ENCODE data around the gene WDR41. TPM values are rescaled to one million over a fixed set of nuclear protein-coding genes. Genes with fewer than 3 reads are reported as not detected.
"Not testable (repeated sequence)": the region's sequence is repeated elsewhere in the genome, so short reads cannot be mapped to it uniquely, and the experiment has no call there.

WDR41 gene, protein sequence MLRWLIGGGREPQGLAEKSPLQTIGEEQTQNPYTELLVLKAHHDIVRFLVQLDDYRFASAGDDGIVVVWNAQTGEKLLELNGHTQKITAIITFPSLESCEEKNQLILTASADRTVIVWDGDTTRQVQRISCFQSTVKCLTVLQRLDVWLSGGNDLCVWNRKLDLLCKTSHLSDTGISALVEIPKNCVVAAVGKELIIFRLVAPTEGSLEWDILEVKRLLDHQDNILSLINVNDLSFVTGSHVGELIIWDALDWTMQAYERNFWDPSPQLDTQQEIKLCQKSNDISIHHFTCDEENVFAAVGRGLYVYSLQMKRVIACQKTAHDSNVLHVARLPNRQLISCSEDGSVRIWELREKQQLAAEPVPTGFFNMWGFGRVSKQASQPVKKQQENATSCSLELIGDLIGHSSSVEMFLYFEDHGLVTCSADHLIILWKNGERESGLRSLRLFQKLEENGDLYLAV
- total RNA-seq: 100 to 1,000 TPM in 1 of 2 donors, 10 to 100 TPM in 1; 94.7 to 167 TPM
- 10 to 100 TPM; 60.0 to 77.3 TPM for polyA plus RNA-seq (ENCODE audit: insufficient read length in 2 of 2)
- long read RNA-seq, donor 1, transcript WDR41-201 (13 exons, 3,958 nt): major isoform, 13 of 23 reads
- long read RNA-seq, donor 1, partial matches to known transcripts: 6 of 23 reads
- long read RNA-seq, donor 1, other reads (novel, unspliced or antisense): 0 of 23 reads
- long read RNA-seq, donor 2, transcript WDR41-201 (13 exons, 3,958 nt): major isoform, 10 of 10 reads
- long read RNA-seq, donor 2, partial matches to known transcripts: 0 of 10 reads
- long read RNA-seq, donor 2, other reads (novel, unspliced or antisense): 0 of 10 reads
- long read RNA-seq, donor 3, transcript WDR41-201 (13 exons, 3,958 nt): major isoform, 5 of 6 reads
- long read RNA-seq, donor 3, partial matches to known transcripts: 0 of 6 reads
- long read RNA-seq, donor 3, other reads (novel, unspliced or antisense): 0 of 6 reads
- long read RNA-seq, donor 4, partial matches to known transcripts: 7 of 14 reads
- long read RNA-seq, donor 4, other reads (novel, unspliced or antisense): 0 of 14 reads

DNA sequence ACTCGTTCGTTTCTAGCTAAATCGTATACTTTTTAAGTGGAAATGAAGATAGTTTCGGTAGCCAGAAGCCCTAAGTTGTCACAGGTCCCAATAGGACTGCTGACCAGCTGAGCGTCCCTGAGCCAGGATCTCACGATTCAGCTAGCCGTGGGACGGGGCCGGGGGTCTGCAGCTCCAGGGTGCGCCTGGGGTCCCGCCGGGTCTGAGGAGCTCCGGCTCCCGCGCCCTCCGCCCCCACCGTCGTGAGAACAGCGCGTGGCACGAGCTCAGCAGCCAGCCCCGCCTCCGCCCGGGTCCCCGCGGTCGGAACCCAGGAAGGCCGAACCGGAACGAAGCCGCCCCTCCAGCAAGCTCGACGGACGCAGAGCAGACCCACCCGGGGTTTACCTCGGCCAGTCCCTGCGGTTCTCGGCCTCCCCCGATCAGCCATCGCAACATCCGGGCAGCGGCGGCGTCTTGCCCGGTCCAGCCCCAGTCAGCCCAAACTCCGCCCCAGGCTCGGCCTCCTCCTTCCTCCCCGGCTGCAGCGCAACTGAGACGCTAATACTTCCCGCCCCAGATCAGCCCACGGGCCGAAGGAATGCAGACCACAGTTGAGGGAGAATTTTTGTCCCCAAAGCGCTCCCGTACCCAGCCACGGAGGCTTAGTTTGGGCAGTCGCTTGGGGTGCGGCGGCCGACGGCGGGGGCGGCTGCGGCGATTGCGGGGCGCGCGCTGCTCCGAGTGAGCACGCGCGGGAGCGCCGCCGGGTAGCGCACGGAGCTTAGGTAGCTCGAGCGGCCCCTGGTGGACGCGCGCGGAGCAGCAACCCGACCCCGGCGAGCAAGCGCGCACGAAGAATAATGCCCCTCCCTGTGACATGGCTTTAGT, at the start of gene WDR41:
Gene WDR41 (minus strand): TSS at position 534 of the 870 bp plus-strand sequence. CDS start 96 bp downstream, at position 438.
- H3K27ac ChIP-seq (ENCODE audit: low read depth, low read length): peak within 1 kb of the TSS; percentile 99
- peaks cover 4% of the 10 kb centered on the region for H3K4me1 ChIP-seq (ENCODE audit: control insufficient read depth, insufficient read depth, low read length)
- 0% methylated on average over 87 of the region's 90 CpGs for WGBS (ENCODE audit: insufficient coverage)
- peak; percentile 84 to 97 (median 88) for DNase-seq (ENCODE audit: low read depth in 4 of 6, low spot score in 6 of 6)
- H3K27me3 ChIP-seq (ENCODE audit: control insufficient read depth, insufficient read depth, low read length): no peaks in the 10 kb centered on the region
- H3K9me3 ChIP-seq (ENCODE audit: control insufficient read depth, insufficient read depth, low read length): no peaks in the 10 kb centered on the region
- no peaks in the 10 kb centered on the region for H3K36me3 ChIP-seq (ENCODE audit: control insufficient read depth, insufficient read depth, low read length)
- H3K4me3 ChIP-seq (ENCODE audit: low read depth, low read length): peak within 1 kb of the TSS; percentile 90

DNA sequence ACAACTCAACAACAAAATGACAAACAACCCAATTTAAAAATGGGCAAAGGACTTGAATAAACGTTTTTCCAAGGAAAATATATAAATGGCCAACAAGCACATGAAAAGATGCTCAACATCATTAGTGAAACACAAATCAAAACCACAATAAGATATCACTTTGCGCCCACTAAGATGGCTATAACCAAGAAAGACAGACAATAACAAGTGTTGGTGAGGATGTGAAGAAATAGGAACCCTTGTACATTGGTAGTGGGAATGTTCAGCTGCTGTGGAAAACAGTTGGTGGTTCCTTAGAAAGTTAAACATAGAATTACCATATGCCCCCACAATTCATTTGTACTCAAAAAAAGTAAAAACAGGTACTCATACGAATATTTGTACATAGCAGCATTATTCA, 39.2 kb upstream of the WDR41 start:
- no CpG with 5 or more reads among the region's 3 CpGs for WGBS (ENCODE audit: insufficient coverage)
- Histone ChIP-seq H3K27me3 (ENCODE audit: control insufficient read depth, insufficient read depth, low read length) (no peaks in the 10 kb centered on the region), H3K4me1 (ENCODE audit: control insufficient read depth, insufficient read depth, low read length) (no peaks in the 10 kb centered on the region), H3K4me3 (ENCODE audit: low read depth, low read length) (no peak overlapping the region), H3K27ac (ENCODE audit: low read depth, low read length) (no peak overlapping the region), H3K36me3 (ENCODE audit: control insufficient read depth, insufficient read depth, low read length) (no peaks in the 10 kb centered on the region), H3K9me3 (ENCODE audit: control insufficient read depth, insufficient read depth, low read length) (peaks cover 4% of the 10 kb centered on the region)
- DNase-seq (ENCODE audit: low read depth in 4 of 6, low spot score in 6 of 6): no peak

DNA sequence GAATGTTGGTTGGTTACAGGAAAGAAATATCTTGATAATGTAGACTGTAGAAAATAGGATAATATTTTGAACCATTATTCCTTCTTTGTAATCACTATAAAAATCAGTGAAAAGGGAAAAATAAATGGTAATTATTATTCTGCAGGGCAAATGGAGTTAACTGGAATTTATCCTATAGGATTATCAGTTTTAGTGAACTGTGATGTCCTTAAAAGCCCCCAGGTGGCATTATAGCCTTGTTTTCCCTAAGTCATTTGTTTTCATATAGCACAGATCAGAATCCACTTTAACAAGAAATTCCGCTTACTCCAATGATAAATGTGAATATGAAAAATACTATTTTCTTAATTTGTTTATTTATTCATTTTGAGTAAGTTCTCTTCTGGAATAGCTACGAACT, 26.2 kb upstream of the WDR41 start:
- H3K4me3 ChIP-seq (ENCODE audit: low read depth, low read length): no peak overlapping the region
- no peaks in the 10 kb centered on the region for H3K27me3 ChIP-seq (ENCODE audit: control insufficient read depth, insufficient read depth, low read length)
- no peaks in the 10 kb centered on the region for H3K9me3 ChIP-seq (ENCODE audit: control insufficient read depth, insufficient read depth, low read length)
- no CpG with 5 or more reads among the region's 2 CpGs for WGBS (ENCODE audit: insufficient coverage)
- no peaks in the 10 kb centered on the region for H3K4me1 ChIP-seq (ENCODE audit: control insufficient read depth, insufficient read depth, low read length)
- no peaks in the 10 kb centered on the region for H3K36me3 ChIP-seq (ENCODE audit: control insufficient read depth, insufficient read depth, low read length)
- peak in 2 of 6 donors; percentile 4 to 35 for DNase-seq (ENCODE audit: low read depth in 4 of 6, low spot score in 6 of 6)
- H3K27ac ChIP-seq (ENCODE audit: low read depth, low read length): no peak overlapping the region

DNA sequence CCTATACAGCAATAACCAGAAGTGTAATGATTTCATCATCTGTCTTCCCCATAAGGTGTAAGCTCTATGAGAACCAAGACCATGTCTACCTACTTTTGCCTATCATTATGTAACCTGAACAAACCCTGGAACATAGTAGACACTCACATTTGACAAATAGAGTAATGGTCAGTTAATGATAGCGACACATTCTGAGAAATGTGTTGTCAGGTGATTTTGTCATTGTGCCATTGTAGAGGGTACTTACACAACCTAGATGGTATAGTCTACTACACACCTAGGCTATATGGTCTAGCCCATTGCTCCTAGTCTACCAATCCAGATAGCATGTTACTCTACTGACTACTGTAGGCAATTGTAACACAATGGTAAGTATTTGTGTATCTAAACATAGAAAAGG, 22.3 kb upstream of the WDR41 start:
- H3K36me3 ChIP-seq (ENCODE audit: control insufficient read depth, insufficient read depth, low read length): no peaks in the 10 kb centered on the region
- DNase-seq (ENCODE audit: low read depth in 4 of 6, low spot score in 6 of 6): no peak
- no peak overlapping the region for H3K4me3 ChIP-seq (ENCODE audit: low read depth, low read length)
- H3K27ac ChIP-seq (ENCODE audit: low read depth, low read length): no peak overlapping the region
- H3K4me1 ChIP-seq (ENCODE audit: control insufficient read depth, insufficient read depth, low read length): no peaks in the 10 kb centered on the region
- WGBS (ENCODE audit: insufficient coverage): no CpG with 5 or more reads among the region's 1 CpG
- no peaks in the 10 kb centered on the region for H3K9me3 ChIP-seq (ENCODE audit: control insufficient read depth, insufficient read depth, low read length)
- no peaks in the 10 kb centered on the region for H3K27me3 ChIP-seq (ENCODE audit: control insufficient read depth, insufficient read depth, low read length)

DNA sequence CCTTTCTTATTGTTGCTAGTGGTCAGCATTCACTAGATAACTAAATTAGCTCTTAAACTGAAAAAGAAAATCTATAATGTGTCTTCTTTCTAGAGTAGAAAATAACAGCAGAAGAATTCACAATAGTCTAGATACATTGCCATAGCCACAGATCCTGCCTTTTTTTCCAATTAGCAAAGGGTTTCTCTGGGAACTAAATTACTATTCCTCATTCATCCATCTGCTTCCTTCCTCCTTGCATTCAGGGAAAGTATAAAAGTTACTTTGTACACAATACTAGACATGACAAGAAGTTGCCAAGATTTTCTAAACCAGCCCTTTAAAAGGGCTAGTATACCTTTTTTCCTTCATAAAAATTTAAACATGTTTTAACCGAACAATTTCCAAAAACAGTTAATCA, 21.2 kb upstream of the WDR41 start:
- H3K36me3 ChIP-seq (ENCODE audit: control insufficient read depth, insufficient read depth, low read length): no peaks in the 10 kb centered on the region
- no peaks in the 10 kb centered on the region for H3K9me3 ChIP-seq (ENCODE audit: control insufficient read depth, insufficient read depth, low read length)
- no peaks in the 10 kb centered on the region for H3K4me1 ChIP-seq (ENCODE audit: control insufficient read depth, insufficient read depth, low read length)
- no peaks in the 10 kb centered on the region for H3K27me3 ChIP-seq (ENCODE audit: control insufficient read depth, insufficient read depth, low read length)
- WGBS (ENCODE audit: insufficient coverage): 67% methylated on average over 1 of the region's 1 CpG
- no peak overlapping the region for H3K4me3 ChIP-seq (ENCODE audit: low read depth, low read length)
- peak in 2 of 6 donors; percentile 58 to 66 for DNase-seq (ENCODE audit: low read depth in 4 of 6, low spot score in 6 of 6)
- no peak overlapping the region for H3K27ac ChIP-seq (ENCODE audit: low read depth, low read length)

DNA sequence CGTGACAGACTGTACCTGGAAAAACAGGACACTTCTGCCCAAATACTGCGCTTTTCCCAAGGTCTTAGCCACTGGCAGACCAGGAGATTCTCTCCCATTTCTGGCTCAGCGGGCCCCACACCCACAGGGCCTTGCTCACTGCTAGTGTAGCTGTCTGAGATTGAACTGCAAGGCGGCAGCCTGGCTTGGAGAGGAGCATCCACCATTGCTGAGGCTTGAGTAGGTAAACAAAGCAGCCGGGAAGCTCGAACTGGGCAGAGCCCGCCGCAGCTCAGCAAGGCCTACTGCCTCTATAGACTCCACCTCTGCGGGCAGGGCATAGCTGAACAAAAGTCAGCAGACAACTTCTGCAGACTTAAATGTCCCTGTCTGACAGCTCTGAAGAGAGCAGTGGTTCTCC, 9.0 kb upstream of the WDR41 start:
- WGBS (ENCODE audit: insufficient coverage): 89% methylated on average over 9 of the region's 9 CpGs
- not testable (repeated sequence) for H3K27me3 ChIP-seq (ENCODE audit: control insufficient read depth, insufficient read depth, low read length); H3K9me3 ChIP-seq (ENCODE audit: control insufficient read depth, insufficient read depth, low read length); DNase-seq (ENCODE audit: low read depth in 4 of 6, low spot score in 6 of 6); H3K27ac ChIP-seq (ENCODE audit: low read depth, low read length); H3K4me3 ChIP-seq (ENCODE audit: low read depth, low read length); H3K4me1 ChIP-seq (ENCODE audit: control insufficient read depth, insufficient read depth, low read length); H3K36me3 ChIP-seq (ENCODE audit: control insufficient read depth, insufficient read depth, low read length)

DNA sequence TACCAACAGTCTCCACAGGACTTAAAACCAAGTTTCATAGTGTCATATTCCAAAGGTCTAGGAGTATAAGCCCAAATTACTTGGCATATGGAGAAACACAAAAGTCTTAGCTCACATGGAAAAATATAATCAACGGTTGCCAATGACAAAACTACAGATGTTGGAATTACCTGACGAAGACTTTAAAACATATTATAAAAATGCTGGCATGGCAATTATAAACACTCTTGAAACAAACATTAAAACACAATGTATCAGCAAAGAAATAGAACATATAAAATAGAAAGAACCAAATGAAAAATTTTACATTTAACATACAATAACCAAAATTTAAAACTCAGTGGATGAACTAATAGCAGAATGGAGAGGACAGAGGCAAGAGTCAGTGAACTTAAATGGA, 7.9 kb upstream of the WDR41 start:
- Histone ChIP-seq H3K27ac (ENCODE audit: low read depth, low read length) (no peak overlapping the region), H3K36me3 (ENCODE audit: control insufficient read depth, insufficient read depth, low read length) (no peaks in the 10 kb centered on the region), H3K4me3 (ENCODE audit: low read depth, low read length) (no peak overlapping the region), H3K9me3 (ENCODE audit: control insufficient read depth, insufficient read depth, low read length) (no peaks in the 10 kb centered on the region), H3K27me3 (ENCODE audit: control insufficient read depth, insufficient read depth, low read length) (no peaks in the 10 kb centered on the region), H3K4me1 (ENCODE audit: control insufficient read depth, insufficient read depth, low read length) (no peaks in the 10 kb centered on the region)
- no CpG with 5 or more reads among the region's 2 CpGs for WGBS (ENCODE audit: insufficient coverage)
- DNase-seq (ENCODE audit: low read depth in 4 of 6, low spot score in 6 of 6): no peak

DNA sequence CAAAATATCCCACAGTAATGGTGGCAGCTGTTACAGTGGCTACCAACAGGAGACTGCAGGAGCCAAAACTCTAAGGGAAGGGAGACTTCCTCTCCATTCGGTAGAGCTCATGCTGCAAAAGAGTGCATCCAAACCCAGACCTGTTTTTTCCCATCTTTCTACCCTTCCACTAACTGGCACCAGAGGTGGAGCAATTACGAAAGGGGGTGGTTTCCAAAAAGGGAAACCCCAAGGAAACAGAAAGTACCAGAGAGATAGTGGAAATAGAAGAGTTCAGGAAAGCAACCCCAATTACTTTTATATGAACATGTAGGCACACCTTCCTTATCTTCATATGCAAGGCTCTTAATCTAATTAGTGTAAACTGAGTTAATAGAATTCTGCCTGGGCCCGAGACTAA, 7.3 kb upstream of the WDR41 start:
- no peak overlapping the region for H3K4me3 ChIP-seq (ENCODE audit: low read depth, low read length)
- WGBS (ENCODE audit: insufficient coverage): no CpG with 5 or more reads among the region's 3 CpGs

DNA sequence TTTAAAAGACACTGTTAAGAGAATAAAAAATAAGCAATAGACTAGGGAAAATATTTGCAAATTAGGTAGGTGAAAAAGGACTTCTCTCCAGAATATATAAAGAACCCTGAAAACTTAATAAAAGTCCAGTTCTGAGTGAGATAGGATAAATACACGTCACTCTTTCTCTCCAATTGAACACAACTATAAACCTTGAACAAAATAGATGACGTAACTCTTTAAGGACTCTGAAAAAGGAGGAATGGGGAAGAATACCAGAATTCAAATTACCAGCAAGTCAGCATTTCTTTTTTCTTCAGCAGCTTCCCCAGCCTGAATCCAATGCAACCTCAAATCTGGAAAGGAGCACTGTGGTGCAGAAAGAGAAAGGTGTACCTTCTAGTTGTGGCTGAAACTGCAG, 6.8 kb upstream of the WDR41 start:
- no peak for DNase-seq (ENCODE audit: low read depth in 4 of 6, low spot score in 6 of 6)
- Histone ChIP-seq H3K27me3 (ENCODE audit: control insufficient read depth, insufficient read depth, low read length) (no peaks in the 10 kb centered on the region), H3K9me3 (ENCODE audit: control insufficient read depth, insufficient read depth, low read length) (no peaks in the 10 kb centered on the region), H3K36me3 (ENCODE audit: control insufficient read depth, insufficient read depth, low read length) (no peaks in the 10 kb centered on the region), H3K27ac (ENCODE audit: low read depth, low read length) (no peak overlapping the region), H3K4me3 (ENCODE audit: low read depth, low read length) (no peak overlapping the region), H3K4me1 (ENCODE audit: control insufficient read depth, insufficient read depth, low read length) (no peaks in the 10 kb centered on the region)
- WGBS (ENCODE audit: insufficient coverage): no CpG with 5 or more reads among the region's 2 CpGs

More for the DNA sequence above, 7.3 kb upstream of the WDR41 start:
- Histone ChIP-seq H3K4me1 (ENCODE audit: control insufficient read depth, insufficient read depth, low read length) (no peaks in the 10 kb centered on the region), H3K27ac (ENCODE audit: low read depth, low read length) (no peak overlapping the region), H3K9me3 (ENCODE audit: control insufficient read depth, insufficient read depth, low read length) (no peaks in the 10 kb centered on the region), H3K27me3 (ENCODE audit: control insufficient read depth, insufficient read depth, low read length) (no peaks in the 10 kb centered on the region), H3K36me3 (ENCODE audit: control insufficient read depth, insufficient read depth, low read length) (no peaks in the 10 kb centered on the region)
- no peak for DNase-seq (ENCODE audit: low read depth in 4 of 6, low spot score in 6 of 6)

Measured in spinal cord (tissue), 10 donors.